ENCODE measurements around the gene JAM3. TPM values are rescaled to one million over a fixed set of nuclear protein-coding genes. Genes with fewer than 3 reads are reported as not detected.

The JAM3 gene
- total RNA-seq, 2 donors from 2014 or later: 35.8 to 41.8 TPM

GRCh38 chr11:134050541-134051383, 18.1 kb upstream of the JAM3 start:
- Mint-ChIP-seq H3K4me3 (peak overlapping the region; percentile 26), H3K9me3 (no peaks in the 10 kb centered on the region), H3K36me3 (ENCODE audit: low read depth) (no peaks in the 10 kb centered on the region), H3K27me3 (ENCODE audit: insufficient read depth) (peaks cover 10% of the 10 kb centered on the region), H3K27ac (no peak overlapping the region), H3K4me1 (peaks cover 23% of the 10 kb centered on the region)
- 46 to 58% methylated on average over 23 to 43 of the region's 43 CpGs for WGBS, 2 experiments (ENCODE audit: insufficient coverage in 1 of 2, insufficient read length in 1 of 2)
- Histone ChIP-seq H3K4me3 (ENCODE audit: low read length) (no peak overlapping the region), H3K27me3 (ENCODE audit: control insufficient read depth, insufficient read depth, low read length, poor library complexity, severe bottlenecking) (peaks cover 5% of the 10 kb centered on the region), H3K27ac (ENCODE audit: low read depth, low read length) (no peak overlapping the region), H3K4me1 (ENCODE audit: control insufficient read depth, insufficient read depth, low read length) (peaks cover 5% of the 10 kb centered on the region), H3K36me3 (ENCODE audit: control insufficient read depth, insufficient read depth, low read length) (no peaks in the 10 kb centered on the region), H3K9ac (ENCODE audit: extremely low read depth, low read length, poor library complexity, severe bottlenecking) (no peak overlapping the region), H3K9me3 (ENCODE audit: control insufficient read depth, low read length) (no peaks in the 10 kb centered on the region)
- peak; percentile 85 for DNase-seq
- peak; percentile 98 for TF ChIP-seq CTCF (conservative IDR thresholded peaks at IDR 0.05)

GRCh38 chr11:134052395-134052987, 16.4 kb upstream of the JAM3 start:
- Histone ChIP-seq H3K36me3 (ENCODE audit: control insufficient read depth, insufficient read depth, low read length) (no peaks in the 10 kb centered on the region), H3K9ac (ENCODE audit: extremely low read depth, low read length, poor library complexity, severe bottlenecking) (no peak overlapping the region), H3K27me3 (ENCODE audit: control insufficient read depth, insufficient read depth, low read length, poor library complexity, severe bottlenecking) (peaks cover 5% of the 10 kb centered on the region), H3K4me3 (ENCODE audit: low read length) (no peak overlapping the region), H3K4me1 (ENCODE audit: control insufficient read depth, insufficient read depth, low read length) (peaks cover 5% of the 10 kb centered on the region), H3K27ac (ENCODE audit: low read depth, low read length) (no peak overlapping the region), H3K9me3 (ENCODE audit: control insufficient read depth, low read length) (no peaks in the 10 kb centered on the region)
- no peaks in the 10 kb centered on the region for H3K9me3 Mint-ChIP-seq
- no peak for DNase-seq
- TF ChIP-seq CTCF (conservative IDR thresholded peaks at IDR 0.05): no peak
- peaks cover 17% of the 10 kb centered on the region for H3K4me1 Mint-ChIP-seq
- peak overlapping the region; percentile 68 for H3K27ac Mint-ChIP-seq
- no peak overlapping the region for H3K4me3 Mint-ChIP-seq
- peaks cover 5% of the 10 kb centered on the region for H3K27me3 Mint-ChIP-seq (ENCODE audit: insufficient read depth)
- 89% methylated on average over 11 to 12 of the region's 12 CpGs for WGBS, 2 experiments (ENCODE audit: insufficient coverage in 1 of 2, insufficient read length in 1 of 2)
- H3K36me3 Mint-ChIP-seq (ENCODE audit: low read depth): no peaks in the 10 kb centered on the region

GRCh38 chr11:134052988-134053945, 15.6 kb upstream of the JAM3 start:
- Mint-ChIP-seq H3K27ac (peak overlapping the region; percentile 68), H3K4me3 (no peak overlapping the region), H3K36me3 (ENCODE audit: low read depth) (no peaks in the 10 kb centered on the region), H3K4me1 (peaks cover 16% of the 10 kb centered on the region), H3K27me3 (ENCODE audit: insufficient read depth) (peaks cover 5% of the 10 kb centered on the region), H3K9me3 (no peaks in the 10 kb centered on the region)
- Histone ChIP-seq H3K27me3 (ENCODE audit: control insufficient read depth, insufficient read depth, low read length, poor library complexity, severe bottlenecking) (peaks cover 5% of the 10 kb centered on the region), H3K4me3 (ENCODE audit: low read length) (no peak overlapping the region), H3K9ac (ENCODE audit: extremely low read depth, low read length, poor library complexity, severe bottlenecking) (no peak overlapping the region), H3K27ac (ENCODE audit: low read depth, low read length) (no peak overlapping the region), H3K4me1 (ENCODE audit: control insufficient read depth, insufficient read depth, low read length) (peaks cover 5% of the 10 kb centered on the region), H3K9me3 (ENCODE audit: control insufficient read depth, low read length) (no peaks in the 10 kb centered on the region), H3K36me3 (ENCODE audit: control insufficient read depth, insufficient read depth, low read length) (no peaks in the 10 kb centered on the region)
- 68 to 72% methylated on average over 15 to 26 of the region's 26 CpGs for WGBS, 2 experiments (ENCODE audit: insufficient coverage in 1 of 2, insufficient read length in 1 of 2)
- TF ChIP-seq CTCF (conservative IDR thresholded peaks at IDR 0.05): no peak
- peak; percentile 75 for DNase-seq

All from endodermal cell (in vitro differentiated cells).